Thymus (tissue), 11 donors: ENCODE results near the gene CTNNA1. TPM values are rescaled to one million over a fixed set of nuclear protein-coding genes. Genes with fewer than 3 reads are reported as not detected.

ENCODE experiments used
- DNase-seq, 9 donors: peaks; one replicate each; pipeline ENCODE4 v3.0.0-alpha.2; 2013; ENCODE audit warnings: low spot score in 9 of 9, low read depth in 6 of 9, missing footprints in 1 of 9
- H3K27ac ChIP-seq, 2 donors: one replicate each; pipeline ENCODE4 v1.5.1; 2013; ENCODE audit warnings: control low read depth in 1 of 2, low read depth in 1 of 2, low read length in 1 of 2, mild to moderate bottlenecking in 1 of 2, moderate library complexity in 1 of 2
- H3K27me3 ChIP-seq, 2 donors: one replicate each; pipeline ENCODE4 v1.5.1; 2013; ENCODE audit warnings: low read length in 1 of 2; ENCODE audit not compliant: control insufficient read depth in 2 of 2, insufficient read depth in 1 of 2
- H3K36me3 ChIP-seq, 2 donors: one replicate each; pipeline ENCODE4 v1.5.1; 2013; ENCODE audit warnings: low read length in 1 of 2, mild to moderate bottlenecking in 1 of 2, moderate library complexity in 1 of 2; ENCODE audit not compliant: control insufficient read depth in 2 of 2, insufficient read depth in 2 of 2
- H3K4me1 ChIP-seq, 2 donors: one replicate each; pipeline ENCODE4 v1.5.1; 2013; ENCODE audit warnings: low read length in 2 of 2; ENCODE audit not compliant: control insufficient read depth in 2 of 2, insufficient read depth in 2 of 2
- H3K4me3 ChIP-seq, 2 donors: one replicate each; pipeline ENCODE4 v1.5.1; 2013; ENCODE audit warnings: low read length in 2 of 2, control low read depth in 1 of 2, mild to moderate bottlenecking in 1 of 2
- H3K9me3 ChIP-seq, 2 donors: one replicate each; pipeline ENCODE4 v1.5.1; 2013; ENCODE audit warnings: low read length in 1 of 2, mild to moderate bottlenecking in 1 of 2; ENCODE audit not compliant: control insufficient read depth in 2 of 2, insufficient read depth in 1 of 2
- WGBS: extraction: QIAGEN DNeasy Blood & Tissue Kit; methylation state at CpG from one replicate; pipeline ENCODE4 v1.1.7; 2013; 5-methylcytosine and 5-hydroxymethylcytosine counted together
- polyA plus RNA-seq: library from polyadenylated mRNA; stranded (reverse); fragments of 200-250 nt; gene quantifications from one replicate; pipeline ENCODE4 v1.2.3, GENCODE V29; 2013
- total RNA-seq: library from RNA; stranded (reverse); fragments of 120-200 nt; gene quantifications from one replicate; pipeline ENCODE4 v1.2.4, GENCODE V29; 2013
- donor health status: healthy.

Gene CTNNA1
- total and polyA plus RNA-seq, 2 donors: 53.4 to 67.1 TPM

- H3K27me3 ChIP-seq: no peaks in the 10 kb centered on the region
- H3K9me3 ChIP-seq: no peaks in the 10 kb centered on the region
- no peak for DNase-seq
- no peak overlapping the region for H3K4me3 ChIP-seq
- 89% methylated on average over 2 of the region's 2 CpGs for WGBS
- H3K27ac ChIP-seq: no peak overlapping the region
- H3K4me1 ChIP-seq: peaks cover 0 to 3% of the 10 kb centered on the region in 2 donors
- H3K36me3 ChIP-seq: no peaks in the 10 kb centered on the region
These were observed 122.3 kb downstream of the CTNNA1 start for GRCh38 chr5:138875552-138875875.

DNA sequence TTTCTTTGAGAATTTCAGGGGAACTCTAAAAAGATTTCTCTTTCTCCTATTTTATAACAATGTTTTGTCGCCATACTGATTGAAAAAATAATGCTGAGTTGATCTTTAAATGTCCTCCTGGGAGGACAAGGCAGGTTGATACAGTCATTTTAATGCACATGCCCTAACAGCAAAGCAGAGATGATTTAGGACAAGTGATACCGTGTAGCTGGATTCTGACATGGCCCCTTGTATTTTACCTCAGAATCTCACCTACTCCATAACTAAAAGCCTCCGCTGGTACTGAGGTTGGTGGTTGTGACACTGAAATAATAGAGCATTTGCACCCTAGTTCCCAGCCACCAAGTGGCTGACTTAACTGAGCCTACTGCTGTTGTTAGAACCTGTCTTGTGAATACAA lies 122.7 kb downstream of the CTNNA1 start:
- 96% methylated on average over 3 of the region's 3 CpGs for WGBS
- Histone ChIP-seq H3K4me3 (no peak overlapping the region), H3K36me3 (no peaks in the 10 kb centered on the region), H3K27me3 (no peaks in the 10 kb centered on the region), H3K27ac (no peak overlapping the region), H3K4me1 (peaks cover 0 to 3% of the 10 kb centered on the region in 2 donors), H3K9me3 (no peaks in the 10 kb centered on the region)
- DNase-seq: no peak

- Histone ChIP-seq H3K27me3 (no peaks in the 10 kb centered on the region), H3K27ac (no peak overlapping the region), H3K4me1 (no peaks in the 10 kb centered on the region), H3K9me3 (no peaks in the 10 kb centered on the region), H3K36me3 (no peaks in the 10 kb centered on the region), H3K4me3 (no peak overlapping the region)
- DNase-seq: no peak
- WGBS: 96% methylated on average over 4 of the region's 4 CpGs
These were observed 123.6 kb downstream of the CTNNA1 start for GRCh38 chr5:138876811-138877210.

GRCh38 chr5:138878437-138879235 lies 125.4 kb downstream of the CTNNA1 start:
- no peak for DNase-seq
- no peaks in the 10 kb centered on the region for H3K36me3 ChIP-seq
- no peaks in the 10 kb centered on the region for H3K9me3 ChIP-seq
- H3K27me3 ChIP-seq: no peaks in the 10 kb centered on the region
- no peak overlapping the region for H3K27ac ChIP-seq
- 95% methylated on average over 7 of the region's 7 CpGs for WGBS
- H3K4me3 ChIP-seq: no peak overlapping the region
- no peaks in the 10 kb centered on the region for H3K4me1 ChIP-seq

DNA sequence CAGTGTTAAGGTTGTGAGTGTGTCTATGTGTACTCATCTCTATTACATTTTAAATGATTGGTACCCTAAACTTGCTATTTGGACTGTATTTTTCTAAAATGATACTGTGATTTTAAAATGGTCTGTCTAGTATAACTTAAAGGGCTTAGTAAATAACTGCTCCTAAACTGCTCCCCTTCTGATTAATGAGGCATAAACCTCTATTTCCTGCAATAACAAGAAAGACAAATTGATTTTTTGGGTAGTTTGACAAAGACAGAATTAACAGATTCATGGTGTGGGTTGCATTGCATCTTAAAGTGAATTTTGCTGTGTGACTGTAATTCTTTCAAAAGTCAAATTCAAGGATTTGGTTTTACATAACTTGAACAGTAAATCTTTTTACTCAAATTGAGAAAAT lies 130.0 kb downstream of the CTNNA1 start:
- Histone ChIP-seq H3K27ac (no peak overlapping the region), H3K36me3 (no peaks in the 10 kb centered on the region), H3K27me3 (no peaks in the 10 kb centered on the region), H3K4me3 (no peak overlapping the region), H3K9me3 (no peaks in the 10 kb centered on the region), H3K4me1 (no peaks in the 10 kb centered on the region)
- DNase-seq: no peak

GRCh38 chr5:138884094-138884493 lies 130.9 kb downstream of the CTNNA1 start:
- Histone ChIP-seq H3K4me3 (no peak overlapping the region), H3K9me3 (no peaks in the 10 kb centered on the region), H3K36me3 (peaks cover 0 to 2% of the 10 kb centered on the region in 2 donors), H3K27ac (no peak overlapping the region), H3K27me3 (no peaks in the 10 kb centered on the region), H3K4me1 (no peaks in the 10 kb centered on the region)
- no peak for DNase-seq
- WGBS: 95% methylated on average over 1 of the region's 1 CpG

DNA sequence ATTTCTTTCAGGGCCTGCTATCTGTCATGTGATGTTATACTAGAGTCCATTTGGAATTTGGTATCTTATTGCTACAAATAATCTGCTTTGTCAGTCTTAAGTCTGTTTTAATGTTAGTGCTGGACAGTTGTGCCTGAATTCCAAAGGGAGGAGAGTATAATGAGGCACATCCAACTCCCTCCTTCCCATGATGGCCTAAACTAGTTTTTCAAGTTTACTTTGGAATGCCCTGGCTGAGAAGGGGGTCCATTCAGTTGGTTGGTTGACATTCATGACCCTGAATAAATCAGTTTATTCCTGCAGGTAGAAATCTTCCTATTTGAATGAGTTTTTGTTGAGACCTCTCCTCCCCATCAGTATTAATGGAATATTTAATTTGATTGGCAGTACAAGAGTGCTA lies 131.3 kb downstream of the CTNNA1 start:
- H3K9me3 ChIP-seq: no peaks in the 10 kb centered on the region
- H3K27ac ChIP-seq: no peak overlapping the region
- no peaks in the 10 kb centered on the region for H3K4me1 ChIP-seq
- peaks cover 0 to 3% of the 10 kb centered on the region in 2 donors for H3K36me3 ChIP-seq
- H3K4me3 ChIP-seq: no peak overlapping the region
- DNase-seq: no peak
- no peaks in the 10 kb centered on the region for H3K27me3 ChIP-seq

DNA sequence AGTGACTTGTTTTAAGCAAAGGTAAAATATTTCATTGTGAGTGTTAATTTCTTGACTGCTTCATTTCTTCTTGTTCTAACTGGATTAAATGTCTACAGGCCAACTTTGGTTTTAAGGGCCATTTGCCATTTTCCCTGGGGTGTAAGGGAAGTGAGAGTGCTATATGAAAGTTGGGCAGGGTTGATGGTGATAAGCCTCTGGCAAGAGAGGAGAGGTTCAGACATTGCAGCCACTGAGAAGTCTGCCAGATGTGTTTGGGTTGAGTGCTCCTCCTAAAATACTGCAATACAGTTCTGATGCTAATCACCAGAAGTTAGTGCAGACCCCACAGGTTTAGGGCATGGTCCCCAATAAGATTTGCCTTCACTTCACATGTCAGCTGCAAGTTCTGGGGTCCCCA lies 136.8 kb downstream of the CTNNA1 start:
- Histone ChIP-seq H3K4me3 (no peak overlapping the region), H3K9me3 (no peaks in the 10 kb centered on the region), H3K4me1 (no peaks in the 10 kb centered on the region), H3K27ac (no peak overlapping the region), H3K27me3 (no peaks in the 10 kb centered on the region), H3K36me3 (peaks cover 0 to 3% of the 10 kb centered on the region in 2 donors)
- no peak for DNase-seq

GRCh38 chr5:138890644-138891043 lies 137.4 kb downstream of the CTNNA1 start:
- DNase-seq: no peak
- H3K4me1 ChIP-seq: no peaks in the 10 kb centered on the region
- no peak overlapping the region for H3K27ac ChIP-seq
- no peak overlapping the region for H3K4me3 ChIP-seq
- no peaks in the 10 kb centered on the region for H3K9me3 ChIP-seq
- no peaks in the 10 kb centered on the region for H3K27me3 ChIP-seq
- H3K36me3 ChIP-seq: peaks cover 0 to 3% of the 10 kb centered on the region in 2 donors
